HT1080 (cell line): ENCODE results near the gene TFCP2L1. TPM values are rescaled to one million over a fixed set of nuclear protein-coding genes. Genes with fewer than 3 reads are reported as not detected.

Experiments used
- DNase-seq: peaks from one replicate; pipeline ENCODE4 v3.0.0-alpha.2; 2015; ENCODE audit warnings: low read depth
- total RNA-seq: library from RNA; depleted of rRNA; stranded (reverse); fragments of >200 nt; shearing (Covaris generic); gene quantifications from 2 replicates; pipeline ENCODE4 v1.2.3, GENCODE V29; 2014

The TFCP2L1 gene
- total RNA-seq, 1 experiment from 2014 or later: 0.10 TPM

GRCh38 chr2:121243821-121244460 is 41.1 kb downstream of the TFCP2L1 start:
- DNase-seq: no peak

GRCh38 chr2:121242976-121243375 is 42.0 kb downstream of the TFCP2L1 start:
- DNase-seq: no peak

- no peak for DNase-seq
Observed at GRCh38 chr2:121242175-121242875, 42.7 kb downstream of the TFCP2L1 start.

- DNase-seq: no peak
Observed at GRCh38 chr2:121241466-121241865, 43.5 kb downstream of the TFCP2L1 start.

GRCh38 chr2:121240436-121240835 is 44.6 kb downstream of the TFCP2L1 start:
- no peak for DNase-seq

- no peak for DNase-seq
Observed at GRCh38 chr2:121239969-121240368, 45.0 kb downstream of the TFCP2L1 start.

GRCh38 chr2:121239471-121239870 is 45.5 kb downstream of the TFCP2L1 start:
- DNase-seq: no peak

- no peak for DNase-seq
Observed at GRCh38 chr2:121238828-121239227, 46.2 kb downstream of the TFCP2L1 start.

- DNase-seq: peak; percentile 80
Observed at GRCh38 chr2:121237980-121238665, 46.9 kb downstream of the TFCP2L1 start.

GRCh38 chr2:121237336-121237979 is 47.5 kb downstream of the TFCP2L1 start:
- DNase-seq: no peak

GRCh38 chr2:121236650-121237180 is 48.3 kb downstream of the TFCP2L1 start:
- no peak for DNase-seq

GRCh38 chr2:121236101-121236640 is 48.8 kb downstream of the TFCP2L1 start:
- no peak for DNase-seq

GRCh38 chr2:121235542-121235941 is 49.5 kb downstream of the TFCP2L1 start:
- peak; percentile 39 for DNase-seq

GRCh38 chr2:121234791-121235190 is 50.2 kb downstream of the TFCP2L1 start:
- DNase-seq: no peak

GRCh38 chr2:121234144-121234543 is 50.9 kb downstream of the TFCP2L1 start:
- DNase-seq: no peak

- DNase-seq: no peak
Observed at GRCh38 chr2:121233486-121234110, 51.4 kb downstream of the TFCP2L1 start.

- DNase-seq: no peak
Observed at GRCh38 chr2:121232626-121233265, 52.3 kb downstream of the TFCP2L1 start.

GRCh38 chr2:121231385-121232000 is 53.5 kb downstream of the TFCP2L1 start:
- no peak for DNase-seq

- DNase-seq: no peak
Observed at GRCh38 chr2:121228521-121228920, 56.5 kb downstream of the TFCP2L1 start.
